GM12872 (cell line): ENCODE data around the gene SIK2.

Source experiments
- TF ChIP-seq, protein P1 (sequence below): IDR thresholded peaks from 3 replicates; pipeline ENCODE4 v1.5.1; 2011; ENCODE audit warnings: low read depth, mild to moderate bottlenecking, low read length, moderate library complexity; ENCODE audit not compliant: insufficient read depth

The SIK2 gene

DNA sequence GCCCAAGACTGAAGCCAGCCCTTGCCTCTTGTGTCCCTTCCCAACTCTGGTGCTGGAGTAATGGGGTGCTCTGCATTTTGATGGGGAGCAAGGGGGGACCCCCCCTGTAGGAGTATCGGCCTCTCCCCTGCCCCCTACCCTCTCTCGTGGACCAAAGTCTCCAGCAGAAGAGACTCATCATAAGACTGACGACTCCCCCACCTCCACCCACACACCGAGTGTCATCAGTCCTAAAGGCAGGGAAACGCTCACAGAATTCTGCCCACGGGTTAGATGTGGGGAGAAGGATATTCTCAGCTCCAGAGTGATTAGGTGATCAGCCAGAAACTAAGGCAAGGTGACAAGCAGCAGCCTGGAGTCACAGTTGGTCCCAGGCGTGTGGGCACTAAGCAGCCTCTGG is 125.2 kb downstream of the SIK2 start:
- TF ChIP-seq, protein P1, sequence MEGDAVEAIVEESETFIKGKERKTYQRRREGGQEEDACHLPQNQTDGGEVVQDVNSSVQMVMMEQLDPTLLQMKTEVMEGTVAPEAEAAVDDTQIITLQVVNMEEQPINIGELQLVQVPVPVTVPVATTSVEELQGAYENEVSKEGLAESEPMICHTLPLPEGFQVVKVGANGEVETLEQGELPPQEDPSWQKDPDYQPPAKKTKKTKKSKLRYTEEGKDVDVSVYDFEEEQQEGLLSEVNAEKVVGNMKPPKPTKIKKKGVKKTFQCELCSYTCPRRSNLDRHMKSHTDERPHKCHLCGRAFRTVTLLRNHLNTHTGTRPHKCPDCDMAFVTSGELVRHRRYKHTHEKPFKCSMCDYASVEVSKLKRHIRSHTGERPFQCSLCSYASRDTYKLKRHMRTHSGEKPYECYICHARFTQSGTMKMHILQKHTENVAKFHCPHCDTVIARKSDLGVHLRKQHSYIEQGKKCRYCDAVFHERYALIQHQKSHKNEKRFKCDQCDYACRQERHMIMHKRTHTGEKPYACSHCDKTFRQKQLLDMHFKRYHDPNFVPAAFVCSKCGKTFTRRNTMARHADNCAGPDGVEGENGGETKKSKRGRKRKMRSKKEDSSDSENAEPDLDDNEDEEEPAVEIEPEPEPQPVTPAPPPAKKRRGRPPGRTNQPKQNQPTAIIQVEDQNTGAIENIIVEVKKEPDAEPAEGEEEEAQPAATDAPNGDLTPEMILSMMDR, result no peak

DNA sequence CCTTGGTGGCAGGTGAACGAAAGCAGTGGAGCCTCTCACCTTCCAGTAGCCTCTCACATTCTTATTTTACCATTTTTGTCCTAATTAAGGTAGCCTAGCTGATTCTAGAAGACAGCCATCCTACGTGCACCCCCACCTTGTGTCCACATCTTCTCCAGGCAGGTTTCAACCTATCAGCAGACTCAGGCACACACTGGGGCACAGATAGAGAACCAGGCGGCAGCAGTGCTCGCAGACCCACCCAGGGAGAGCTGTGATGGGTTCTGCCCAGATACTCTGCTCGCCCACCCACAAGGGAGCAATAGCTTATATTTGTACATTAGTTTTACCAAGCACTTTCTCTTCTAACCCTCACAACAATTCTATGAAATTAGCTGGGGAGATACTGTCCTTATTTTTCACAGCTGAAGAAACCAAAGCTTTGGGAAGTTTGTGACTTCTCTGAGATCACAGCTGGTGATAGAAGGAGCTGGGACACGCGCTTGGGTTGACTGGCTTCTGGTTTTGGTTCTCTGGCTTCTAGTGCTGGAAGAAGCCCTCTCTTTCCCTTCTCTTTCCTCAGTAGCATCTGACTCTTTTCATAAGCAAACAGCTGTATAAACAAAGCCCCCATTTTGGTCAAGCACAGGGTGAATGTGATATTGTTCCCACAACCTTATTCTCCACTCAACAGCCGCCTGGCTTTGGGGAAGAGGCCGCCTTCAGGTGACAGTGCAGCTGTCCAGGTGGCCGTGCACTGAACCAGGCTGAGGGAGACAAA is 127.0 kb downstream of the SIK2 start:
- TF ChIP-seq, protein P1, result no peak

DNA sequence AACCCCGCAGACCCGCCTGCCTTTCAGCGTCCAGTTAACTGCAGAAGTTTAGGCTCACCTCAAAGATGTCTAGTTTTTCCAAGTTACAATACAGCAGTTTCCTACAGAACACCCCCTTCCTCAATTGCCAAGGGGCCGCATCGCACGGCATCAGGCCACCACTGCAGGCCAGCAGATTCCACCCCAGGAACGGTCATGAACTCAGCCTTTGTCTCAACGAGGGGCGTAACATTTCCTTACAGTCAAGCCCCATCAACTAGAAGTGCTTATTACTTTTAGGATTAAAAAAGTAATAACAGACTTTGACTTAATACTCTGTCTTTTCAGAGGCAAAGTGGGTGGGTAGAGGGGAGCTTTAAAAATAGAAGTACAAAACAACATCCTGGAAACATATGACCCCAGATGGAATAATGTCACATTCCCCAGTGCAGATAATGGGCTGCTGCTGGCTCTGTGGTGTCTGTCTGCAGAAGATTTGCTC is 127.6 kb downstream of the SIK2 start:
- TF ChIP-seq, protein P1, result no peak

DNA sequence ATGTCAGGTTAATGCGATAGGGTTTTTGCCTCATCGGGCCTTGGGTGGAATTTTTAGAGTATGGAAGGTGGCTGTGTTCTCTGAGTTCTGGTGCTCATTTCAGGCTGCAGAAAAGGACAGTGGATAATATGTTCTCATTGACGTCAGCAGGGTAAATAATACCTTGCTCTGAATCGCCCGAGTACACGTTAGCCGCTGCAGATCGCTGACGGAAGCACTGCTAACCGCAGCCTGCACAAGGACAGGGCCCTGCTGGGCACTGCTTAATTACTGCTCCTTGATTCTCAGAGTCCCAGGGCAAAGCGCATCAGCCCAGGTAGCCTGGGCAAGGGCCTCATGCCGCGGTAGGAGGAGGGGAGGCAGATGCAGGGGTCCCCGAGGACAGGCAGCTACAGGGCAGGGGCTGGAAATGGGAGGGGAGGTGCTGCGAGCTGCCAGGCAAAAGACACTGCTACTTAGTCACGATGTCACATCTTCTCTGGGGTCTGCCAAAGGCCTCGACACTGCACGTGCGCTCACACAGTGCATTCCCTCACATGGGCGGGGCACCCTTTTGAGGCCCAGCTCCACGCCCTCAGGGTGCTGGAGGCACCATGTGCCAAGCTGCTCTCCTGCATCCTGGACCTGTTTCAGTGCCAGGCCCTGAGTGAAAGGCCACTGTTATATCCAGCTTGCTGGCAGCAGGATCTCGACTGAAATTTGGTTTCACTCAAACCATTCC is 128.8 kb downstream of the SIK2 start:
- TF ChIP-seq, protein P1, result no peak

DNA sequence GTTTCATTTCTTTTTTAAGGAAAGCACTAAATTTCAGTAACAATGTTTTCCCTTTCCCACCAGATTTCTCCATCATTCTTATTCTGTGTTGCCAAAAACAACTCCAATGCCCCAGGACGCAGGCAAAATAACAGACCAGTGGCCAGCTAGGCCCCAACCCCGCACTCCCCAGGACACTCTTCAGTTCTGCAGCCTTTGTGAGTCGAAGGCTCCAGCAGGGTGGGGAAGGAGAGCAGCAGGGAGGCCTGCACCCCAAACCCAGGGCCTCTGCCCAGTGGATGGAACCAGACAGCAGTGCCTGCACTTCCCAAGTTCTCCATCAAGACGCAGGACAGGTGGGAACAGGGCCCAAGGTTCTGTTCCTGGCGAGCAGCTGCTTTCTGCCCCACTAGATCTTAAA is 129.6 kb downstream of the SIK2 start:
- TF ChIP-seq, protein P1, result no peak

DNA sequence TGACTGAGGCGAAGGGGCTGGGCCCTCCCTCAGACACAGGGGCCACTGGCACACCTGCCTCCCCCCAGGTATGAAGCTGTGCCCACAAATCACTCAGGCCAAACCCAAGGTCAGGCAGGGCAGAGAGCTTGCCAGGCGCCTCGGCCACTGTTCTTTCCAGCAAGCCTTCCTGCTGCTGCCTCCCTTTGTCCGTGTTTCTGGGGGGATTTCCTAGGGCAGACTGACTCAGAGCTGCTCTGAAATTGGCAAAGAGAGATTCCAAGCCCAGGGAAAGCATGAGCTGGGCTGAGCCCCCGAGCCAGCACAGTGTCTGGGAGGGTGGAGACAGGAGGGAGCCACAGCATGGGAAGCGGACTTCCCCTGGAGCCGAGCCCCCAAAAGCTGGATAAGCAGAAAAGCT is 130.8 kb downstream of the SIK2 start:
- TF ChIP-seq, protein P1, result no peak

DNA sequence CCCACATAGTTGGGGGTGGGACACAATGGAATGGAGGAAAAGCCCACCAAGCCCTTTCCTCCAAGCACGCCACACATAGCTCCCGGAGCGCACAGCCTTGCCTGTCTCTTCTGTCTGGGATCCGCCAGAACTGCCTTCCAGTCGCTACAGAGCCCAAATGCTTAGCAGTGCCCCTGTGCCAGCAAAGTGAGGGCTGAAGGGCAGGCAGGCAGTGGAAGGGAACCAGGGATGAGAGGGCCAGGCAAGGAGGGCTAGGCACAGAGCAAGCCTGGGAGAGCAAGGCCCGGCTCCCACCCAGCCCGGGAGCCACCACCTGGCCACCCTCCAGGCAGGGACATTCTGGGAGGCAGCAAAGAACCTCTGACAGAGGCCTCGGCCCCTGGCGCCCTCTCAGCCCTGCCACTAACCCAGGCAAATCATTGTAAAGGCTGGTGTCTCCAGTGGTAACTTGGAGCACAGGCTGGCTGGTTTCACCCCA is 131.4 kb downstream of the SIK2 start:
- TF ChIP-seq, protein P1, result no peak
